Gastroesophageal sphincter (tissue), 4 donors: ENCODE measurements around the gene OCSTAMP. TPM values are rescaled to one million over a fixed set of nuclear protein-coding genes. Genes with fewer than 3 reads are reported as not detected.

ENCODE experiments used
- ATAC-seq: fragments of 150-250 bp; one replicate; pipeline ENCODE4 v1.9.1; 2016; ENCODE audit warnings: mild to moderate bottlenecking, moderate library complexity
- H3K27ac ChIP-seq, 4 donors: fragments of 200-600 bp; sonication (generic) in 3 of 4; 1 replicate in 3 of 4; 2 replicates in 1 of 4; pipeline ENCODE4 v1.5.1; 2016 to 2019
- H3K27me3 ChIP-seq: fragments of 200-600 bp; sonication (generic); one replicate; pipeline ENCODE4 v1.5.1; 2019
- H3K36me3 ChIP-seq, 2 donors: fragments of 200-600 bp; sonication (generic); one replicate each; pipeline ENCODE4 v1.5.1; 2019; ENCODE audit warnings: control low read depth in 1 of 2
- H3K4me1 ChIP-seq, 3 donors: fragments of 200-600 bp; sonication (generic); 1 replicate in 2 of 3; 2 replicates in 1 of 3; pipeline ENCODE4 v1.5.1; 2016 to 2019; ENCODE audit warnings: control low read depth in 2 of 3
- H3K4me3 ChIP-seq, 2 donors: fragments of 200-600 bp; sonication (generic); one replicate each; pipeline ENCODE4 v1.5.1; 2019; ENCODE audit warnings: mild to moderate bottlenecking in 1 of 2, moderate library complexity in 1 of 2
- H3K9me3 ChIP-seq, 3 donors: fragments of 200-600 bp; sonication (generic); one replicate each; pipeline ENCODE4 v1.5.1; 2017 to 2019; ENCODE audit warnings: control low read depth in 2 of 3
- CTCF ChIP-seq, 4 experiments: fragments of 200-600 bp in 2 of 4; fragments of 450-650 bp in 2 of 4; sonication (generic) in 1 of 4; IDR thresholded peaks; one replicate each; pipeline ENCODE4 v1.5.1; 2017 to 2019; ENCODE audit warnings: antibody characterized with exemption in 4 of 4, mild to moderate bottlenecking in 2 of 4, moderate library complexity in 2 of 4
- EP300 ChIP-seq: sonication (generic); formaldehyde crosslinking; IDR thresholded peaks from one replicate; pipeline ENCODE4 v1.6.1; 2017; ENCODE audit warnings: antibody characterized with exemption, mild to moderate bottlenecking
- POLR2A ChIP-seq, 2 donors: fragments of 450-650 bp; IDR thresholded peaks; one replicate each; pipeline ENCODE4 v1.6.1; 2017; ENCODE audit warnings: antibody characterized with exemption in 2 of 2, mild to moderate bottlenecking in 2 of 2, moderate library complexity in 1 of 2
- POLR2AphosphoS5 ChIP-seq: sonication (generic); formaldehyde crosslinking; IDR thresholded peaks from one replicate; pipeline ENCODE4 v1.6.1; 2017; ENCODE audit warnings: antibody characterized with exemption
- WGBS, 2 donors: methylation state at CpG; one replicate each; pipeline ENCODE4 v1.1.5; 2018; ENCODE audit warnings: low coverage in 1 of 2; 5-methylcytosine and 5-hydroxymethylcytosine counted together
- total RNA-seq, 4 donors: library from RNA; depleted of rRNA; stranded (reverse); fragments of >200 nt; gene quantifications; one replicate each; pipeline ENCODE4 v1.1.0, GENCODE V29; 2016

OCSTAMP gene
- total RNA-seq, 4 donors from 2014 or later: not detected

DNA sequence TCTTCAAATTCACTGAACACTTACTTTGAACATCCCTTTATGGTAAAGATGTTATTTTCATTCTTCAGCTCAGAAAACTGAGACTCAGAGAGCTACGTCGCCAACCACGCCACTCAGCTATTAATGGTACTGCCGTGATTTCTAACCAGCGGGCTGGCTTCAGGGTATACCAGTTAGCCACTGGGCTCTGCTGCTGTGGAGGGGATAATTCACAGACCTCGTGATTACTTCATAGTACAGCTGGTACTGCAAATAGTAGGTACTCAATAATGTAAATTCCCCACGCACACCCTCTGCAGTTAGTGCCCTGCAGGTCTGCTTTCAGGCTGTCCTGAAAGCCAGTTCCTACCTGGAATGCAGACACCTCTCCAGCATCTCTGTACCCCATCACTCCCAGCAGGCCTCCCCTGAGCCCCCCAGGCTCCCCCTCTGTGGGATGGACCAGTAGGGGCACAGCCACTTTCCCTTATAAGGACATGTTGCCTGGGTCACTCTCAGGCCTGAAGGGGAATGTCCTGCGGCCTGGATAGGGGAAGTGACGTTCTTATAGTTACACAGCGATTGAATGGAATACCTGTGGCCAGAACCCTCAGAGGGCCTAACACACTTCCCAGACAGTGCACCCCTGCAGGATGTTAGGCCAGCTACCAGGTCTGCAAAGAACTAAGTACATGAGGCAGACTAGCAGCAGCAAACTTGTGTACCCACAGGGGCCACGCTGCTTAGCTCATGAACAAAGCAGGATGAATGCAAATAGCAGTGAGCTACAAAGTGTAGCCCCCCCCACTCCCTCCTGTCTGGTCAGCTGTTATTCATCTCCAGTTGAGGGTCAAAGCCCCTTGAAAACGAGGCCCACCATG is 1.3 kb upstream of the OCSTAMP start:
- no peaks in the 10 kb centered on the region for H3K9me3 ChIP-seq
- WGBS, 2 donors: 78 to 94% methylated on average over 3 to 6 of the region's 12 CpGs

DNA sequence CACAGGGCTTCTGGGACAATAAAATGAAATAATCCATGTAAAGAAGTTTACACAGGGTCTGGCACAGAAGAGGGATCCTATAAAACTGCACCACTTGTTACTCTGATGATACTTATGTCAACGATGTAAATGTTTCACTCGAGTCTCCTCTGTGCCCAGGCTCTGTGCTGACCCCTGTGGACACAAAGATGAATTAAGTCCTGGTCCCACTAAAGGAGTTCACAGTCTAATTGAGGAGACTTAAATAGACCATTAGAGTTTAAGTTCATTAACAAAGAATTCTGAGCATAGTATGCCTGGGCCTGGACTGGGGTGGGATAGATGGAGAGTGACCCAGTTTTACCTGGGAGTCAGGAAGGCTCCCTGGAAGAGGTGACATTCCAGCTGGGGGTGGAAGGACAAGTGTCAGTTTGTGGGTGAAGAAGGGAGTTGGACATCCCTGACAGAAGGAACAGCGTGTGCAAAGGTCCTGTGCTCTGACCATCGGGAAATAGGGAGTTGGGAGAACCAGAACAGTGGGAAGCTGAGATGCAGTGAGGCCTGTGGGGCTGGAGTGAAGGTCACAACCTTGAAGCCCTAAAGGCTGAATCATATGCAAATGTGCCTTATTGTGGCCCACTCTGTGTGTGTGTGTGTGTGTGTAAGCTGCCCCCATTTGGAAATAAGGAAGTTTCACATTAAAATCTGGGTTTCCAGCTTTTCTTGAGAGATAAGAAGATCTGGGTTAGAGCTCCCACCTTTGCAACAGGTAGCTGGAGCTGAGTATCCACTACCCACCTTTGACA is 1.1 kb downstream of the OCSTAMP start:
- WGBS, 2 donors: 77 to 94% methylated on average over 3 to 4 of the region's 4 CpGs
- no peak overlapping the region for H3K27ac ChIP-seq
- H3K4me3 ChIP-seq: no peak overlapping the region
- no peaks in the 10 kb centered on the region for H3K9me3 ChIP-seq
- H3K27me3 ChIP-seq: peaks cover 43% of the 10 kb centered on the region
- TF ChIP-seq POLR2AphosphoS5 (no peak), EP300 (no peak), CTCF (IDR thresholded peaks at IDR 0.05) (no peak), POLR2A (IDR thresholded peaks at IDR 0.05) (no peak)
- no peak for ATAC-seq
- no peaks in the 10 kb centered on the region for H3K4me1 ChIP-seq
- H3K36me3 ChIP-seq: no peaks in the 10 kb centered on the region

More for the DNA sequence above, 1.3 kb upstream of the OCSTAMP start:
- peaks cover 30% of the 10 kb centered on the region for H3K27me3 ChIP-seq
- no peak for ATAC-seq
- TF ChIP-seq EP300 (no peak), POLR2AphosphoS5 (no peak), CTCF (IDR thresholded peaks at IDR 0.05) (no peak), POLR2A (IDR thresholded peaks at IDR 0.05) (no peak)
- no peak overlapping the region for H3K27ac ChIP-seq
- no peaks in the 10 kb centered on the region for H3K36me3 ChIP-seq
- H3K4me1 ChIP-seq: no peaks in the 10 kb centered on the region
- no peak overlapping the region for H3K4me3 ChIP-seq

- 80 to 96% methylated on average over 3 to 5 of the region's 5 CpGs for WGBS, 2 donors
- Histone ChIP-seq H3K4me1 (no peaks in the 10 kb centered on the region), H3K4me3 (no peak overlapping the region), H3K27ac (no peak overlapping the region), H3K27me3 (peaks cover 43% of the 10 kb centered on the region), H3K36me3 (no peaks in the 10 kb centered on the region), H3K9me3 (no peaks in the 10 kb centered on the region)
- TF ChIP-seq POLR2AphosphoS5 (no peak), POLR2A (IDR thresholded peaks at IDR 0.05) (no peak), CTCF (IDR thresholded peaks at IDR 0.05) (no peak), EP300 (no peak)
- no peak for ATAC-seq
These were observed 1.8 kb downstream of the OCSTAMP start for GRCh38 chr20:46548688-46549087.

- H3K36me3 ChIP-seq: no peaks in the 10 kb centered on the region
- 45 to 75% methylated on average over 2 to 4 of the region's 6 CpGs for WGBS, 2 donors
- peaks cover 43% of the 10 kb centered on the region for H3K27me3 ChIP-seq
- no peaks in the 10 kb centered on the region for H3K9me3 ChIP-seq
- ATAC-seq: no peak
- TF ChIP-seq EP300 (no peak), CTCF (IDR thresholded peaks at IDR 0.05) (no peak)
- no peaks in the 10 kb centered on the region for H3K4me1 ChIP-seq
- no peak overlapping the region for H3K4me3 ChIP-seq
- H3K27ac ChIP-seq: no peak overlapping the region
These were observed 2.5 kb downstream of the OCSTAMP start for GRCh38 chr20:46547995-46548394.
